PFSK-1 (cell line): ENCODE measurements around the gene KCNQ1.

ENCODE experiments used
- POLR2AphosphoS5 ChIP-seq: IDR thresholded peaks from 2 replicates; pipeline ENCODE4 v1.6.1; 2012; ENCODE audit warnings: low read depth, mild to moderate bottlenecking, control low read depth, low read length, moderate library complexity
- REST ChIP-seq, 2 experiments: IDR thresholded peaks; 2 replicates each; pipeline versions ENCODE4 v1.6.1 to v1.8.0; 2011 to 2012; ENCODE audit warnings: low read depth in 2 of 2, low read length in 2 of 2, control low read depth in 1 of 2, inconsistent platforms in 1 of 2, mild to moderate bottlenecking in 1 of 2, moderate library complexity in 1 of 2; ENCODE audit not compliant: insufficient read depth in 1 of 2
- SIN3A ChIP-seq: IDR thresholded peaks from 2 replicates; pipeline ENCODE4 v1.6.1; 2012; ENCODE audit warnings: mild to moderate bottlenecking, low read length, moderate library complexity, borderline replicate concordance; ENCODE audit not compliant: insufficient read depth
- TAF1 ChIP-seq: IDR thresholded peaks from 2 replicates; pipeline ENCODE4 v1.6.1; 2012; ENCODE audit warnings: low read length, control low read depth, borderline replicate concordance; ENCODE audit not compliant: insufficient read depth

DNA sequence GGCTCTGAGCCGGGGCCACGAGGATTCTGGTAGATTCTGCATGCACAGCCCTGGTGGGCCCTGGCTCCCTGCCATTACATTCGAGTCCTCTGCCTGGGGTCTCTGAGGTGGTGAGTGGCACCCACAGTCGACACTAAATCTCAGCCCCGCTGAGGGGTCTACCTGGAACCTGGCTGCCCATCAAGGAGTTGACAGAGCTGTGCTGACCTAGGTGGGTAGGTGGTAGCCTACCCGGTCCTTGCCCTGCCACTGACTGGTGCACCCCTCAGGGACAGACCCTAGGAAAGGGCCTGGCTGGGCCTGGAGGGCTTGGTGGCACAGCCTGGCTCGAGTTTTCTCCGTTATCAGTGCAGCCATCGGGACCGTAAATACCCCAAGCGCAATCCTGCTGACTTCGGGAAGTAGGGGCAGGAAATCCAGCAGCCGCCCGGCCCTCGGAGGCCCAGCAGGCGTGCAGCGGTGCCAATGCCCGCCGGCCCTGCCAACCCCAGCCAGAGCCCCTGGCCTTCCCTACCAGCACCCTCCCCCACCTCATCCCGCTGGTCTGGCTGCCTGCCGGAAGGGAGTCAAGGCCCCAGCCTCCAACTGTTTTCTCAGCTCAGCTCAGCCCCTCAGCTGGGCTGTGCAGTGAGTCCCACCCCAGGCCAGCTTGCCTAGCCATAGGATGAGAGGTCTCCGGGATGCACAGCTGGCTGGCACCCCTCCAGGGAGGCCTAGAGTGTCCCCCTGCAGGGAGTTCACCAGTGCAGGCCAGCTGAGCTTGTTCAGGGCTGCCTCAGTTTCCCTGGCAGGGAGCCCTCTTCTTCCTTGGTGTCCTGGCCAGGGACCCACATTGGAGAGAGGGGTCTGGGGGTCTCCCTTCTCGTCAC, 335.4 kb downstream of the KCNQ1 start:
- TF ChIP-seq POLR2AphosphoS5: no peak
- TF ChIP-seq SIN3A: no peak
- no peak for TF ChIP-seq TAF1
- no peak for TF ChIP-seq REST (IDR thresholded peaks at IDR 0.05; ENCODE audit: insufficient read depth in 1 of 2, low read depth in 2 of 2, low read length in 2 of 2)
